ENCODE measurements around the gene CKMT1B. TPM values are rescaled to one million over a fixed set of nuclear protein-coding genes. Genes with fewer than 3 reads are reported as not detected.
"Not testable (repeated sequence)": the region's sequence is repeated elsewhere in the genome, so short reads cannot be mapped to it uniquely, and the experiment has no call there.

Gene CKMT1B
- total and polyA plus RNA-seq, 3 experiments from 2014 or later = not detected

GRCh38 chr15:43618700-43619099, 24.9 kb downstream of the CKMT1B start, which contains the start of gene STRC:
TSS of gene STRC (minus strand) at chr15:43618800. CDS start at chr15:43618722, 78 bp downstream.
- H3K27me3 ChIP-seq (ENCODE audit: insufficient read depth, low read length, poor library complexity, severe bottlenecking); H3K36me3 Mint-ChIP-seq; H3K4me3 ChIP-seq (ENCODE audit: low read length); CTCF ChIA-PET; H3K4me1 Mint-ChIP-seq; H3K4me3 Mint-ChIP-seq; H3K9me3 ChIP-seq (ENCODE audit: low read length); DNase-seq; H3K27ac ChIP-seq (ENCODE audit: low read depth, low read length); POLR2A ChIA-PET; H3K4me1 ChIP-seq (ENCODE audit: insufficient read depth, low read length); H3K36me3 ChIP-seq (ENCODE audit: insufficient read depth, low read length); H3K27me3 Mint-ChIP-seq; H3K9me3 Mint-ChIP-seq; H3K27ac Mint-ChIP-seq: not testable (repeated sequence)

DNA sequence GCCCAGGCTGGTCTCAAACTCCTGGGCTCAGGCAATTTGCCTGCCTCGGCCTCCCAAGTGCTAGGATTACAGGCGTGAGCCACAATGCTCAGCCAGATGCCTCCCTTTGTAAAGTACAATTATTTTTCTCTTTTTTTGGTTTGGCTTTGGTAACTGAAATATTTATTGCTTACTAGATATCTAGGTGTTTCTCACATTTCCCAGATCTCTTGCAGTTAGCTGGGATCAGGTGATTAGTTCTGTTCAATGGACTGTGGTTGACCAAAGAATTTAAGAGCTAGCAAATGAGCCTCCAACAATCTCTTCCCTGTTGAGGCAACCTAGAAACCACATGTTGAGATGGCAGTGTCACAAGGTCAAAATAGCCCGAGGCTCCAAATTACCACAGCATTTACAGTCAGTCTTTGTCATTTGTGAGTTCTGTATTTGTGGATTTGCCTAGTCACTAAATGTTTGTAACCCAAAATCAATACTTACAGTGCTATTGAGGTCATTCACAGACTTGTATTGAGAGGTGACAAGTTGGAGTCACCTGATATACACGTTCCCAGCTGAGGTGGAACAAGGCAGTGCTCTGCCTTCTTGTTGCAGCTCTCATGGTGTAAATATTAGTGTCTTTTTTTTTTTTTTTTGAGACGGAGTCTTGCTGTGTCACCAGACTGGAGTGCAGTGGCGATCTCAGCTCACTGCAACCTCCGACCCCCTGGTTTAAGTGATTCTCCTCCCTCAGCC, 28.4 kb downstream of the CKMT1B start:
- H3K9me3 Mint-ChIP-seq, H3K4me1 Mint-ChIP-seq: not testable (repeated sequence)

GRCh38 chr15:43625106-43625505, 31.3 kb downstream of the CKMT1B start:
- Histone ChIP-seq H3K9me3 (ENCODE audit: low read length) (no peaks in the 10 kb centered on the region), H3K36me3 (ENCODE audit: insufficient read depth, low read length) (no peaks in the 10 kb centered on the region), H3K4me1 (ENCODE audit: insufficient read depth, low read length) (no peaks in the 10 kb centered on the region), H3K27ac (ENCODE audit: low read depth, low read length) (no peak overlapping the region), H3K4me3 (ENCODE audit: low read length) (no peak overlapping the region), H3K27me3 (ENCODE audit: insufficient read depth, low read length, poor library complexity, severe bottlenecking) (no peaks in the 10 kb centered on the region)
- Mint-ChIP-seq H3K27ac (no peak overlapping the region), H3K27me3 (peaks cover 2 to 6% of the 10 kb centered on the region in 2 donors), H3K4me1 (no peaks in the 10 kb centered on the region), H3K9me3 (peaks cover 0 to 2% (median 0%) of the 10 kb centered on the region in 5 donors), H3K4me3 (no peak overlapping the region), H3K36me3 (no peaks in the 10 kb centered on the region)
- CTCF ChIA-PET = no interaction called here
- DNase-seq = no peak
- POLR2A ChIA-PET = no interaction called here

More for the DNA sequence above, 28.4 kb downstream of the CKMT1B start:
- H3K36me3 ChIP-seq (ENCODE audit: insufficient read depth, low read length); CTCF ChIA-PET; H3K4me3 Mint-ChIP-seq; H3K27me3 ChIP-seq (ENCODE audit: insufficient read depth, low read length, poor library complexity, severe bottlenecking); DNase-seq; H3K27me3 Mint-ChIP-seq; H3K27ac Mint-ChIP-seq; H3K27ac ChIP-seq (ENCODE audit: low read depth, low read length); POLR2A ChIA-PET; H3K36me3 Mint-ChIP-seq; H3K9me3 ChIP-seq (ENCODE audit: low read length); H3K4me3 ChIP-seq (ENCODE audit: low read length); H3K4me1 ChIP-seq (ENCODE audit: insufficient read depth, low read length): not testable (repeated sequence)

DNA sequence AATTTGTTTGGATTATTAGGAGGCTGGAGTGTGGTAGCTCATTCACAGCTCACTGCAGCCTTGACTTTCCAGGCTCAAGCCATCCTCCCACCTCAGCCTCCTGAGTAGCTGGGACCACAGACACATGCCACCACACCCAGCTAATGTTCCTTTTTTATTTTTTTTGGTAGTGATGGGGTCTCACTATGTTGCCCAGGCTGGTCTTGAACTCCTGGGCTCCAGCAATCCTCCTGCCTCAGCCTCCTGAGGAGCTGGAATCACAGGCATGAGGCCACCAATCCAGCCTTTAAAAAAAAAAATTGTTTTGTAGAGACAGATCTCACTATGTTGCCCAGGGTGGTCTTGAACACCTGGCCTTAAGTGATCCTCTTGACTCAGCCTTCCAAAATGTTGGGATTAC, 33.1 kb downstream of the CKMT1B start:
- DNase-seq; H3K27me3 Mint-ChIP-seq; CTCF ChIA-PET; H3K4me3 Mint-ChIP-seq; H3K4me1 ChIP-seq (ENCODE audit: insufficient read depth, low read length); H3K9me3 Mint-ChIP-seq; POLR2A ChIA-PET; H3K36me3 ChIP-seq (ENCODE audit: insufficient read depth, low read length); H3K4me3 ChIP-seq (ENCODE audit: low read length); H3K4me1 Mint-ChIP-seq; H3K9me3 ChIP-seq (ENCODE audit: low read length); H3K27me3 ChIP-seq (ENCODE audit: insufficient read depth, low read length, poor library complexity, severe bottlenecking); H3K36me3 Mint-ChIP-seq; H3K27ac Mint-ChIP-seq; H3K27ac ChIP-seq (ENCODE audit: low read depth, low read length): not testable (repeated sequence)

- H3K36me3 Mint-ChIP-seq; H3K27me3 Mint-ChIP-seq; H3K27ac Mint-ChIP-seq; H3K4me1 Mint-ChIP-seq; H3K9me3 ChIP-seq (ENCODE audit: low read length); H3K36me3 ChIP-seq (ENCODE audit: insufficient read depth, low read length); H3K4me1 ChIP-seq (ENCODE audit: insufficient read depth, low read length); H3K9me3 Mint-ChIP-seq; H3K4me3 Mint-ChIP-seq; DNase-seq; POLR2A ChIA-PET; H3K27me3 ChIP-seq (ENCODE audit: insufficient read depth, low read length, poor library complexity, severe bottlenecking); H3K4me3 ChIP-seq (ENCODE audit: low read length); H3K27ac ChIP-seq (ENCODE audit: low read depth, low read length); CTCF ChIA-PET: not testable (repeated sequence)
Measured at GRCh38 chr15:43638464-43639204, 44.8 kb downstream of the CKMT1B start.

Other genes starting within 250 kb of the CKMT1B start
- 10 to 100 TPM; 25.3 to 26.6 TPM for gene ZSCAN29, start 223.0 kb upstream of the CKMT1B start, total RNA-seq
- gene ZSCAN29, start 223.0 kb upstream of the CKMT1B start, polyA plus RNA-seq = 7.5 TPM
- 10 to 100 TPM; 39.1 to 44.0 TPM for gene TUBGCP4, start 222.9 kb upstream of the CKMT1B start, total RNA-seq
- gene TUBGCP4, start 222.9 kb upstream of the CKMT1B start, polyA plus RNA-seq = 11.3 TPM
- gene TP53BP1, start 100.9 kb upstream of the CKMT1B start, total RNA-seq = 10 to 100 TPM; 28.7 to 29.1 TPM
- 8.2 TPM for gene TP53BP1, start 100.9 kb upstream of the CKMT1B start, polyA plus RNA-seq
- under 1 TPM; 0.75 to 0.92 TPM for gene MAP1A, start 76.4 kb upstream of the CKMT1B start, total RNA-seq
- 0.09 TPM for gene MAP1A, start 76.4 kb upstream of the CKMT1B start, polyA plus RNA-seq
- gene PPIP5K1, start 3.8 kb upstream of the CKMT1B start, total RNA-seq = 10 to 100 TPM; 26.9 to 35.6 TPM
- gene PPIP5K1, start 3.8 kb upstream of the CKMT1B start, polyA plus RNA-seq = 7.1 TPM
- gene STRC, start 24.8 kb downstream of the CKMT1B start, total RNA-seq = under 1 TPM; 0.27 to 0.63 TPM
- not detected for gene STRC, start 24.8 kb downstream of the CKMT1B start, polyA plus RNA-seq
- gene CATSPER2, start 54.8 kb downstream of the CKMT1B start, total RNA-seq = 1 to 10 TPM in 1 of 2 experiments, under 1 TPM in 1; 0.77 to 1.1 TPM
- 3.1 TPM for gene CATSPER2, start 54.8 kb downstream of the CKMT1B start, polyA plus RNA-seq
- gene CKMT1A, start 99.8 kb downstream of the CKMT1B start, total RNA-seq = not detected
- not detected for gene CKMT1A, start 99.8 kb downstream of the CKMT1B start, polyA plus RNA-seq
- 100 to 1,000 TPM; 336 to 338 TPM for gene PDIA3, start 152.4 kb downstream of the CKMT1B start, total RNA-seq
- gene PDIA3, start 152.4 kb downstream of the CKMT1B start, polyA plus RNA-seq = 383 TPM
- 1 to 10 TPM in 1 of 2 experiments, under 1 TPM in 1; 0.49 to 1.8 TPM for gene ELL3, start 182.9 kb downstream of the CKMT1B start, total RNA-seq
- gene ELL3, start 182.9 kb downstream of the CKMT1B start, polyA plus RNA-seq = 0.24 TPM
- 100 to 1,000 TPM; 624 to 632 TPM for gene SERF2, start 198.3 kb downstream of the CKMT1B start, total RNA-seq
- 1,932 TPM for gene SERF2, start 198.3 kb downstream of the CKMT1B start, polyA plus RNA-seq
- gene SERINC4, start 206.2 kb downstream of the CKMT1B start, total RNA-seq = under 1 TPM; 0.20 to 0.26 TPM
- gene SERINC4, start 206.2 kb downstream of the CKMT1B start, polyA plus RNA-seq = 2.2 TPM
- 10 to 100 TPM; 28.5 to 32.7 TPM for gene HYPK, start 206.6 kb downstream of the CKMT1B start, total RNA-seq
- gene HYPK, start 206.6 kb downstream of the CKMT1B start, polyA plus RNA-seq = 11.9 TPM
- 10 to 100 TPM; 49.8 to 50.1 TPM for gene MFAP1, start 230.7 kb downstream of the CKMT1B start, total RNA-seq
- gene MFAP1, start 230.7 kb downstream of the CKMT1B start, polyA plus RNA-seq = 16.8 TPM
- 10 to 100 TPM; 71.4 to 75.6 TPM for gene WDR76, start 233.0 kb downstream of the CKMT1B start, total RNA-seq
- gene WDR76, start 233.0 kb downstream of the CKMT1B start, polyA plus RNA-seq = 7.5 TPM

Measured in CD8-positive, alpha-beta memory T cell (primary cell).